CD4-positive, alpha-beta T cell (primary cell): ENCODE results near the gene ZNF532. TPM values are rescaled to one million over a fixed set of nuclear protein-coding genes. Genes with fewer than 3 reads are reported as not detected.

ENCODE experiments used
- ATAC-seq: fragments of 200-7000 bp; cut with Tn5 transposase; one replicate; pipeline ENCODE4 v1.10.0; 2022; ENCODE audit warnings: mild to moderate bottlenecking; ENCODE audit not compliant: poor library complexity
- CTCF ChIA-PET: fragments of 350-600 bp; sonication (Branson Sonifier 250); formaldehyde crosslinking; loops from one replicate; lab custom pipeline; 2021; ENCODE audit warnings: antibody characterized with exemption, inconsistent platforms; lab: Charles Lee
- POLR2A ChIA-PET: fragments of 350-600 bp; sonication (Branson Sonifier 250); formaldehyde crosslinking; loops from one replicate; lab custom pipeline; 2021; ENCODE audit warnings: antibody characterized with exemption, inconsistent platforms; lab: Charles Lee
- DNase-seq, 14 experiments: peaks; one replicate each; pipeline ENCODE4 v3.0.0-alpha.2; 2013 to 2020; ENCODE audit warnings: mixed read lengths in 2 of 14
- H3K27ac ChIP-seq, 2 donors: one replicate each; pipeline versions ENCODE4 v1.5.1 to v1.7.0; 2013; ENCODE audit warnings: low read length in 2 of 2, low read depth in 1 of 2, mild to moderate bottlenecking in 1 of 2
- H3K27me3 ChIP-seq, 2 experiments: 1 replicate in 1 of 2; 2 replicates in 1 of 2; pipeline versions ENCODE4 v1.6.1 to v1.7.0; 2013; ENCODE audit warnings: low read length in 2 of 2, control low read depth in 1 of 2, mild to moderate bottlenecking in 1 of 2, moderate library complexity in 1 of 2; ENCODE audit not compliant: insufficient read depth in 2 of 2, control insufficient read depth in 1 of 2
- H3K36me3 ChIP-seq: one replicate; pipeline ENCODE4 v1.6.1; 2013; ENCODE audit warnings: low read length, control low read depth; ENCODE audit not compliant: insufficient read depth
- H3K4me1 ChIP-seq: one replicate; pipeline ENCODE4 v1.6.1; 2013; ENCODE audit warnings: low read length, control low read depth; ENCODE audit not compliant: insufficient read depth
- H3K4me3 ChIP-seq: one replicate; pipeline ENCODE4 v1.5.1; 2013; ENCODE audit warnings: mild to moderate bottlenecking, low read length, moderate library complexity
- H3K9me3 ChIP-seq, 2 experiments: 1 replicate in 1 of 2; 2 replicates in 1 of 2; pipeline versions ENCODE4 v1.6.1 to v1.7.0; 2013; ENCODE audit warnings: low read length in 2 of 2, mild to moderate bottlenecking in 2 of 2, control low read depth in 1 of 2, moderate library complexity in 1 of 2; ENCODE audit not compliant: control insufficient read depth in 1 of 2, insufficient read depth in 1 of 2
- H3K27ac Mint-ChIP-seq: one replicate; pipeline ENCODE4 v1.8.0; 2020; ENCODE audit warnings: mixed read lengths
- H3K27me3 Mint-ChIP-seq: one replicate; pipeline ENCODE4 v1.8.0; 2021; ENCODE audit warnings: mixed read lengths
- H3K36me3 Mint-ChIP-seq: one replicate; pipeline ENCODE4 v1.8.0; 2021; ENCODE audit warnings: low read depth, mixed read lengths
- H3K4me1 Mint-ChIP-seq: one replicate; pipeline ENCODE4 v1.8.0; 2021; ENCODE audit warnings: low read depth, mixed read lengths
- H3K4me3 Mint-ChIP-seq: one replicate; pipeline ENCODE4 v1.8.0; 2020; ENCODE audit warnings: mild to moderate bottlenecking, mixed read lengths
- H3K9me3 Mint-ChIP-seq: one replicate; pipeline ENCODE4 v1.8.0; 2020; ENCODE audit warnings: mixed read lengths
- CTCF ChIP-seq: fragments of 200-600 bp; IDR thresholded peaks from one replicate; pipeline ENCODE4 v1.8.0; 2022; ENCODE audit warnings: antibody characterized with exemption, mild to moderate bottlenecking
- intact Hi-C, 2 experiments: fragments of 100-400 bp; cut with DNase I in 1 of 2; cut with micrococcal nuclease in 1 of 2; formaldehyde crosslinking; loops; one replicate each; pipeline versions ENCODE4 v1.15.1 to v1.9.0; 2023 to 2025; cut with DNase I, micrococcal nuclease
- total RNA-seq, 174 experiments: library from RNA in 2 of 174; stranded (reverse) in 2 of 174; gene quantifications; one replicate each; pipeline ENCODE4 v1.2.3 and lab custom pipeline; 2021 to 2026

Gene ZNF532
- total RNA-seq, 2 experiments from 2014 or later = 9.8 to 9.9 TPM

GRCh38 chr18:58977223-58977622 lies 112.5 kb downstream of the ZNF532 start:
- Mint-ChIP-seq H3K9me3 (no peaks in the 10 kb centered on the region), H3K4me1 (no peaks in the 10 kb centered on the region), H3K27ac (no peak overlapping the region), H3K4me3 (no peak overlapping the region), H3K27me3 (peaks cover 47% of the 10 kb centered on the region), H3K36me3 (peaks cover 10% of the 10 kb centered on the region)
- Histone ChIP-seq H3K27ac (no peak overlapping the region), H3K4me3 (no peak overlapping the region), H3K4me1 (no peaks in the 10 kb centered on the region), H3K27me3 (no peaks in the 10 kb centered on the region), H3K36me3 (no peaks in the 10 kb centered on the region), H3K9me3 (no peaks in the 10 kb centered on the region)
- no peak for TF ChIP-seq CTCF
- no peak for DNase-seq
- CTCF ChIA-PET = no interaction called here
- POLR2A ChIA-PET = no interaction called here
- ATAC-seq = no peak
- intact Hi-C loops = no loop called here

GRCh38 chr18:58977801-58978200 lies 113.1 kb downstream of the ZNF532 start:
- Mint-ChIP-seq H3K4me3 (no peak overlapping the region), H3K27me3 (peaks cover 44% of the 10 kb centered on the region), H3K27ac (no peak overlapping the region), H3K4me1 (no peaks in the 10 kb centered on the region), H3K36me3 (peaks cover 10% of the 10 kb centered on the region), H3K9me3 (no peaks in the 10 kb centered on the region)
- Histone ChIP-seq H3K36me3 (no peaks in the 10 kb centered on the region), H3K27ac (no peak overlapping the region), H3K4me3 (no peak overlapping the region), H3K27me3 (no peaks in the 10 kb centered on the region), H3K4me1 (no peaks in the 10 kb centered on the region), H3K9me3 (no peaks in the 10 kb centered on the region)
- DNase-seq (no peak), ATAC-seq (no peak)
- ChIA-PET POLR2A (no interaction called here), CTCF (no interaction called here)
- intact Hi-C loops = no loop called here
- TF ChIP-seq CTCF = no peak

- Mint-ChIP-seq H3K27me3 (peaks cover 45% of the 10 kb centered on the region), H3K9me3 (no peaks in the 10 kb centered on the region), H3K27ac (no peak overlapping the region), H3K4me1 (no peaks in the 10 kb centered on the region), H3K4me3 (no peak overlapping the region), H3K36me3 (peaks cover 10% of the 10 kb centered on the region)
- Histone ChIP-seq H3K4me3 (no peak overlapping the region), H3K27ac (no peak overlapping the region), H3K36me3 (no peaks in the 10 kb centered on the region), H3K4me1 (no peaks in the 10 kb centered on the region), H3K27me3 (no peaks in the 10 kb centered on the region), H3K9me3 (no peaks in the 10 kb centered on the region)
- ATAC-seq = no peak
- ChIA-PET POLR2A (no interaction called here), CTCF (no interaction called here)
- DNase-seq = no peak
- TF ChIP-seq CTCF = no peak
- intact Hi-C loops = no loop called here
Measured at GRCh38 chr18:58978916-58979315, 114.2 kb downstream of the ZNF532 start.
